Activated CD4-positive, alpha-beta T cell treated with anti-CD3 and anti-CD28 coated beads for 36 hours (primary cell): Measurements from ENCODE around the gene PHF21B. TPM values are rescaled to one million over a fixed set of nuclear protein-coding genes. Genes with fewer than 3 reads are reported as not detected.

Source experiments
- ATAC-seq: fragments of 200-7000 bp; cut with Tn5 transposase; one replicate; pipeline ENCODE4 v1.10.0; 2021; ENCODE audit warnings: mild to moderate bottlenecking, moderate library complexity
- CTCF ChIA-PET: fragments of 350-600 bp; sonication (Branson Sonifier 250); formaldehyde crosslinking; loops from one replicate; lab custom pipeline; 2021; ENCODE audit warnings: antibody characterized with exemption; lab: Charles Lee
- POLR2A ChIA-PET: fragments of 350-600 bp; sonication (Branson Sonifier 250); formaldehyde crosslinking; loops from one replicate; lab custom pipeline; 2021; ENCODE audit warnings: antibody characterized with exemption, inconsistent platforms; lab: Charles Lee
- DNase-seq: peaks from one replicate; pipeline ENCODE4 v3.0.0-alpha.2; 2020
- H3K27ac Mint-ChIP-seq: one replicate; pipeline ENCODE4 v1.8.0; 2021; ENCODE audit warnings: mixed read lengths
- H3K27me3 Mint-ChIP-seq: one replicate; pipeline ENCODE4 v1.8.0; 2021; ENCODE audit warnings: mixed read lengths
- H3K36me3 Mint-ChIP-seq: one replicate; pipeline ENCODE4 v1.8.0; 2021; ENCODE audit warnings: low read depth, mixed read lengths
- H3K4me1 Mint-ChIP-seq: one replicate; pipeline ENCODE4 v1.8.0; 2021; ENCODE audit warnings: mixed read lengths
- H3K4me3 Mint-ChIP-seq: one replicate; pipeline ENCODE4 v1.8.0; 2021; ENCODE audit warnings: mild to moderate bottlenecking, moderate library complexity, mixed read lengths
- H3K9me3 Mint-ChIP-seq: one replicate; pipeline ENCODE4 v1.8.0; 2021; ENCODE audit warnings: low read depth, mixed read lengths
- intact Hi-C, 2 experiments: fragments of 100-400 bp; cut with DNase I in 1 of 2; cut with micrococcal nuclease in 1 of 2; formaldehyde crosslinking; loops; one replicate each; pipeline versions ENCODE4 v1.14.2 to v1.15.1; 2022 to 2024; cut with DNase I, micrococcal nuclease
- total RNA-seq, 2 experiments: library from RNA; stranded (reverse); gene quantifications; one replicate each; pipeline ENCODE4 v1.2.3, GENCODE V29; 2021

PHF21B gene
- total RNA-seq, 2 experiments from 2014 or later: not detected

DNA sequence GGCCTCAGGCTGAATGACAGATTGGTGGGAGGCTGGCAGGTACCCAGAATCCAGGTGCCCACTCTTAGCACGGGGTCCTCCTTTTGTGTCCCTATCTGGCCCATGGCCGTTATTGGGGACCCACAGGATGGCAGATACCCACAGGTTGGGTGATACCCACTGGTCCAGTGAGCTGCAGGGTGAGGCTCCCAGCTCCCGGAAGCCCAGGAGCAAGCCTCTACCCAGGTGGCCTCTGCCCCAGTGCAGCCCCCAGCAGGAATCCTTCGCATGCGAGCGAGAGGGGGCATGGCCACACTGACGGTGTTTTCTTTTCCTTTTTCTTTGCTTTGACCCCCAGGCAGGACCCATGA is 116.1 kb downstream of the PHF21B start:
- Mint-ChIP-seq H3K4me1 (no peaks in the 10 kb centered on the region), H3K9me3 (no peaks in the 10 kb centered on the region), H3K27ac (no peak overlapping the region), H3K36me3 (no peaks in the 10 kb centered on the region), H3K4me3 (no peak overlapping the region), H3K27me3 (no peaks in the 10 kb centered on the region)
- no peak for DNase-seq
- ATAC-seq: no peak
- CTCF ChIA-PET: no interaction called here
- POLR2A ChIA-PET: no interaction called here
- intact Hi-C loops: no loop called here

GRCh38 chr22:44892803-44893730 is 116.7 kb downstream of the PHF21B start:
- ATAC-seq: no peak
- no peaks in the 10 kb centered on the region for H3K36me3 Mint-ChIP-seq
- no peaks in the 10 kb centered on the region for H3K9me3 Mint-ChIP-seq
- no peaks in the 10 kb centered on the region for H3K27me3 Mint-ChIP-seq
- H3K4me1 Mint-ChIP-seq: no peaks in the 10 kb centered on the region
- CTCF ChIA-PET: interaction anchor here (0.6 kb wide), 1 partner anchor 189 kb away, joined by 3 read pairs; no protein-coding TSS in a partner anchor
- intact Hi-C loops: no loop called here
- no peak overlapping the region for H3K27ac Mint-ChIP-seq
- POLR2A ChIA-PET: interaction anchor here (0.6 kb wide), 1 partner anchor 26 kb away, joined by 5 read pairs; no protein-coding TSS in a partner anchor
- H3K4me3 Mint-ChIP-seq: no peak overlapping the region
- no peak for DNase-seq

- Mint-ChIP-seq H3K4me3 (no peak overlapping the region), H3K27me3 (no peaks in the 10 kb centered on the region), H3K9me3 (no peaks in the 10 kb centered on the region), H3K27ac (no peak overlapping the region), H3K36me3 (no peaks in the 10 kb centered on the region), H3K4me1 (no peaks in the 10 kb centered on the region)
- ATAC-seq (no peak), DNase-seq (no peak)
- CTCF ChIA-PET: interaction anchor here (0.6 kb wide), 1 partner anchor 190 kb away, joined by 3 read pairs; no protein-coding TSS in a partner anchor
- POLR2A ChIA-PET: interaction anchor here (0.6 kb wide), 1 partner anchor 25 kb away, joined by 5 read pairs; no protein-coding TSS in a partner anchor
- intact Hi-C loops: no loop called here
Observed at GRCh38 chr22:44892243-44892642, 117.6 kb downstream of the PHF21B start.

DNA sequence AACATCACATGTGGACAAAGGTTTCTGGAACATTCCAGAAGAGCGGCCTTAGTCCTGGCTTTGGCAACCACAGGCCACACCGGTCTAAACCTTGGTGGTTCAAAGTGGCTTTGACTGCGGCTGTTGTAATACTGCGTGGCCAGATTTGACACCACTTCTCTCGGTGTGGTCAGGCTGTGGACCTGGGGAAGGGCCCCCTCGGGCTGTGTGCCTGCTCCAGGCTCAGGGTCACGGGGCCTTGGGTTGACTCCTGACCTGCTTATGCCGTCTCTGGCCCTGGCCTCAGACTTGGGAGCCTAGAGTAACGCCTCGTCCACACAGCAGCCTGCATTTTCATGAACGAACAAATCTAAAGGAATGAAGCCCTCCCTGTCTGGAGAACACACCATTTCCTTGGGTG is 118.0 kb downstream of the PHF21B start:
- H3K27me3 Mint-ChIP-seq: no peaks in the 10 kb centered on the region
- ChIA-PET CTCF (no interaction called here), POLR2A (no interaction called here)
- no peak overlapping the region for H3K4me3 Mint-ChIP-seq
- no peaks in the 10 kb centered on the region for H3K9me3 Mint-ChIP-seq
- no peaks in the 10 kb centered on the region for H3K36me3 Mint-ChIP-seq
- no peak for DNase-seq
- H3K4me1 Mint-ChIP-seq: no peaks in the 10 kb centered on the region
- no peak for ATAC-seq
- intact Hi-C loops: no loop called here
- H3K27ac Mint-ChIP-seq: no peak overlapping the region

DNA sequence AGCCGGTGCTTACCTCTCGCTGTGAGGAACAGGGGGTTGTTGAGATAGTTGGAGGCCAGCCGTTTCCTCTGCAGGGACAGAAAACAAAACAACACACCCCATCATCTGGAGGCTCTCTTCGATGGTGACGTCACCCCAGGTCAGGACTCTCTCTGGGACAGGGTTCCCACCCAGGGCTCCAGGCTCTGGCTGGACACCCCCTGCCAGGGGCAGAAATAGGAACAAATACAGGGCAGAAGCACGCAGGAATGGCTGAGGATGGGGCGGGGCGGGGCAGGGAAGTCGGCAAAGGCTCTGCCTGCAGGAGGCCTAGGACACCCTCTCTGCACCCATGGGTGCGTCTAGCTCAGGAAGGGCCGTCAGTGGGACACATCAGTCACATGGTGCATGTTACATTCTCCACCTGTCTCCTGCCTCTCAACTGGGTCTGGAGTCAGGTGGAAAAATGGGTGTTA is 118.5 kb downstream of the PHF21B start:
- H3K27ac Mint-ChIP-seq: no peak overlapping the region
- no peak overlapping the region for H3K4me3 Mint-ChIP-seq
- no peaks in the 10 kb centered on the region for H3K9me3 Mint-ChIP-seq
- ChIA-PET CTCF (no interaction called here), POLR2A (no interaction called here)
- H3K4me1 Mint-ChIP-seq: no peaks in the 10 kb centered on the region
- no peak for DNase-seq
- intact Hi-C loops: no loop called here
- no peaks in the 10 kb centered on the region for H3K27me3 Mint-ChIP-seq
- ATAC-seq: no peak
- no peaks in the 10 kb centered on the region for H3K36me3 Mint-ChIP-seq

DNA sequence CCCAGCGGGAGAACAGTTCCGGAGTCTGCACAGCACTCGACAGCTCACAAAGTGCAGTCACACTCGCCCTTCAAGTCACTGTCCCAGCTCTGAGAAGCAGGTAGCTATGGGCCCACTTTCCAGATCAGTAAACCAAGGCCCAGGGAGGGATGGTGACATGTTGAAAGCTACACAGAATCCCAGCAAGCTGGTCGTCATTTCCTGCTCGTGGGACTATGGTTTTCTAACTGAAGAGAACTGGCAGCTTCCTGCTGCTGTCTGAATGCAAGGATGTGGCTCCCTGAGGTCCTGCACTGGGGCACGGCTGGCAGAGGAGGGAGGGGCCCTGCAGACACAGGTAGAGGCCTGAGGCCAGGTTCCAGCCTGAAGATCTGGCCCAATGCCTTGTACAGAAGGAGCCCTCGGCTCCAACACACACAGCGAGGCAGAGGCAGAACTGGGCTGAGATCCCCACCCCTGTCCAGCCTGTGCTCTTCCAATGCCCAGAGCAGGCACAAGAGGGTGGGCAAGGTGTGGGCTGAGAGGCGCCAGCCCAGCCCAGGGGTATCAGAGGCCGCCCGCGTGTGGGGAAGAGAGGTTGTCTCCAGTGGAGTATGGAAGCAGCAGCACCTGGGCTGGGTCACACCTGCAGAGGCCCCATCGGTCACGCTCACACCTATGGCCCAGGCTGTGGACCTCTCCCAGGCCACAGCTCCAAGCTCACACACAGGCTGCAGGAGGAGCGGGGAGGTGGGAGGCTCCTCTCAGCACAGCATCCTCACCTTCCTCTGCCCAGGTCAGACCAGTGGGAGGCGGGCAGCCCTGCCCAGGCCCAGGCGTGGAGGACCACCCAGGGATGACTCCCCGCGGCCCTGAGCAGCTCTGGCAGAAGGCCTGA is 119.2 kb downstream of the PHF21B start:
- no peak for ATAC-seq
- H3K36me3 Mint-ChIP-seq: no peaks in the 10 kb centered on the region
- no peaks in the 10 kb centered on the region for H3K4me1 Mint-ChIP-seq
- CTCF ChIA-PET: interaction anchor here (1.3 kb wide), 1 partner anchor 206 kb away, joined by 3 read pairs; no protein-coding TSS in a partner anchor
- no peaks in the 10 kb centered on the region for H3K27me3 Mint-ChIP-seq
- H3K4me3 Mint-ChIP-seq: no peak overlapping the region
- H3K9me3 Mint-ChIP-seq: no peaks in the 10 kb centered on the region
- no peak for DNase-seq
- no peak overlapping the region for H3K27ac Mint-ChIP-seq
- intact Hi-C loops: no loop called here
- POLR2A ChIA-PET: no interaction called here

- ChIA-PET POLR2A (no interaction called here), CTCF (interaction anchor here (1.3 kb wide), 1 partner anchor 207 kb away, joined by 3 read pairs; no protein-coding TSS in a partner anchor)
- Mint-ChIP-seq H3K4me1 (no peaks in the 10 kb centered on the region), H3K27ac (no peak overlapping the region), H3K36me3 (no peaks in the 10 kb centered on the region), H3K4me3 (no peak overlapping the region), H3K9me3 (no peaks in the 10 kb centered on the region), H3K27me3 (no peaks in the 10 kb centered on the region)
- intact Hi-C loops: no loop called here
- no peak for DNase-seq
- no peak for ATAC-seq
Observed at GRCh38 chr22:44889255-44889878, 120.4 kb downstream of the PHF21B start.

- H3K9me3 Mint-ChIP-seq: no peaks in the 10 kb centered on the region
- intact Hi-C loops: no loop called here
Observed at GRCh38 chr22:44888491-44889254, 121.1 kb downstream of the PHF21B start.

DNA sequence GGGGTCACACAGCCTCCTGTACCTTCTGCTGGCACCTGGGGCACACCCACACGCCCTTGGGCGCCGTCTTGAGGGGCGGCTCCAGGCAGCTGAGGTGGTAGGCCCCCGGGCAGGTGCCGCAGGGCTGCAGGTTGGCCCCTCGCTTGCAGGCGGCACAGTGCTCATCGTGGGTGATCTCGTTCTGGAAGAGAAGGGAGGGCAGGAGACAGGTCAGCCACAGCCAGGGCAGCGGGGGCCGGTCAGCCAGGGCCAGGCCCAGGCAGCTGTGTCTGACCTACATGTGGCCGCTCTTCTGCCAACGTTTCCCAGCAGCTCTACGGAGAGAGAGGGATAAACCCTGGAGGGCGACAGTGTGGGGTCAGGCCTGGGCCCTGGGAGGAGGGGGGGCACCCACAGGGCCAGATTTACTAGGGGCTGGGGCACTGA is 121.9 kb downstream of the PHF21B start:
- Mint-ChIP-seq H3K9me3 (no peaks in the 10 kb centered on the region), H3K4me3 (no peak overlapping the region), H3K27me3 (no peaks in the 10 kb centered on the region), H3K27ac (no peak overlapping the region), H3K36me3 (no peaks in the 10 kb centered on the region), H3K4me1 (no peaks in the 10 kb centered on the region)
- intact Hi-C loops: no loop called here
- CTCF ChIA-PET: no interaction called here
- DNase-seq: no peak
- POLR2A ChIA-PET: no interaction called here
- no peak for ATAC-seq

More at GRCh38 chr22:44888491-44889254, 121.1 kb downstream of the PHF21B start:
- CTCF ChIA-PET: no interaction called here
- Mint-ChIP-seq H3K36me3 (no peaks in the 10 kb centered on the region), H3K27ac (no peak overlapping the region), H3K4me3 (no peak overlapping the region), H3K27me3 (no peaks in the 10 kb centered on the region), H3K4me1 (no peaks in the 10 kb centered on the region)
- ATAC-seq (no peak), DNase-seq (no peak)
- POLR2A ChIA-PET: no interaction called here

DNA sequence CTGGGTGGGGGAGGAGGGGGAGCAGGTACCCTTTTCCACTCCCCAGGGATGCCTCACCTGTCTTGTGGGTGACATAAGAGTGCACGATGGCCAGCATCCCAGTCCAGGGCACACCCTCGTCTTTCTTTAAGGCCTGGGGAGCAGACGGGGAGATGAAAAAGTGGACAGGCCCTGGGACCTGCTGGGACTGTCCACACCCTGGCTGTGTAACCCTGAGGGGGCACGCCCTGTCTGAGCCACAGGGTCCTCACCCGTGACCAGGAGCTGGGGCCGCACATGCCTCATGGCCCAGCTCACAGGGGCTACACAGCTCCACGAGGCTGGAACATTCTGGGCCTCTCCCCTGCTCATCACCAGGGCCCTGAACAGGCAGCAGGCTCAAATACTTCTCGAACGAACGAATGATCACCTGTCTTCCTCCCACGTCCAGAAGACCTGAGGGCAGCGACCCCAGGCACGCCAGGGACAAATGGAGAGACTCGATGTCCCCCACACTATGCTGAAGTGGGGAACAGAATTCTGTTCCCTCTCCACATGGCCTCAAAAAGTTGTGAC is 123.9 kb downstream of the PHF21B start:
- ATAC-seq: no peak
- intact Hi-C loops: no loop called here
- Mint-ChIP-seq H3K36me3 (no peaks in the 10 kb centered on the region), H3K9me3 (no peaks in the 10 kb centered on the region), H3K27me3 (no peaks in the 10 kb centered on the region), H3K27ac (no peak overlapping the region), H3K4me3 (no peak overlapping the region), H3K4me1 (no peaks in the 10 kb centered on the region)
- ChIA-PET CTCF (no interaction called here), POLR2A (no interaction called here)
- no peak for DNase-seq
